Skin epidermis (tissue), 12 donors: ENCODE data around the gene ATP6V0D1.
"Not testable (repeated sequence)": the region's sequence is repeated elsewhere in the genome, so short reads cannot be mapped to it uniquely, and the experiment has no call there.

Source experiments
- H3K27ac ChIP-seq, 21 experiments: fragments of 200-600 bp; sonication (generic) in 11 of 21; one replicate each; pipeline ENCODE4 v1.5.0; 2020; ENCODE audit warnings: mild to moderate bottlenecking in 3 of 21, inconsistent platforms in 2 of 21, moderate library complexity in 2 of 21
- H3K4me3 ChIP-seq, 7 experiments: fragments of 200-600 bp; sonication (generic) in 2 of 7; one replicate each; pipeline ENCODE4 v1.5.0; 2020; ENCODE audit warnings: inconsistent platforms in 2 of 7, mild to moderate bottlenecking in 2 of 7, moderate library complexity in 1 of 7

The ATP6V0D1 gene

GRCh38 chr16:67506468-67506867 lies 25.5 kb upstream of the ATP6V0D1 start:
- Histone ChIP-seq H3K27ac (peak overlapping the region in 2 of 21 experiments; percentile 14 to 46), H3K4me3 (no peak overlapping the region)

GRCh38 chr16:67504031-67505021 lies 23.4 kb upstream of the ATP6V0D1 start:
- H3K4me3 ChIP-seq, result no peak overlapping the region
- H3K27ac ChIP-seq, result peak overlapping the region in 15 of 21 experiments; percentile 9 to 66 (median 40)

- H3K27ac ChIP-seq, result peak overlapping the region in 3 of 21 experiments; percentile 27 to 76 (median 33)
- H3K4me3 ChIP-seq, result no peak overlapping the region
Observed at GRCh38 chr16:67499106-67499505, 18.1 kb upstream of the ATP6V0D1 start.

- peak overlapping the region in 10 of 21 experiments; percentile 23 to 73 (median 48) for H3K27ac ChIP-seq
- H3K4me3 ChIP-seq, result no peak overlapping the region
Observed at GRCh38 chr16:67490335-67491096, 9.6 kb upstream of the ATP6V0D1 start.

- Histone ChIP-seq H3K4me3 (no peak overlapping the region), H3K27ac (peak overlapping the region in 16 of 21 experiments; percentile 7 to 81 (median 44))
Observed at GRCh38 chr16:67489401-67490083, 8.6 kb upstream of the ATP6V0D1 start.

GRCh38 chr16:67487561-67487960 lies 6.6 kb upstream of the ATP6V0D1 start:
- H3K4me3 ChIP-seq, result not testable (repeated sequence)
- peak overlapping the region in 1 of 21 experiments; percentile 22 for H3K27ac ChIP-seq

- H3K27ac ChIP-seq, result peak overlapping the region in 4 of 21 experiments; percentile 8 to 51 (median 10)
- H3K4me3 ChIP-seq, result no peak overlapping the region
Observed at GRCh38 chr16:67486805-67487204, 5.8 kb upstream of the ATP6V0D1 start.

GRCh38 chr16:67483731-67484525 lies 3.0 kb upstream of the ATP6V0D1 start:
- H3K27ac ChIP-seq, result peak overlapping the region in 2 of 21 experiments; percentile 69 to 97
- no peak overlapping the region for H3K4me3 ChIP-seq

- Histone ChIP-seq H3K27ac (peak within 1 kb of the TSS in 19 of 21 experiments; percentile 42 to 99 (median 93)), H3K4me3 (peak within 1 kb of the TSS in 4 of 7 experiments; percentile 70 to 90 (median 78))
Observed at GRCh38 chr16:67483150-67483549, 2.2 kb upstream of the ATP6V0D1 start, which contains the start of gene AGRP. Gene AGRP, minus strand, starts transcription at chr16:67483547. Its CDS starts 149 bp downstream, at chr16:67483398.

GRCh38 chr16:67482233-67482924 lies 1.4 kb upstream of the ATP6V0D1 start:
- H3K4me3 ChIP-seq, result peak overlapping the region; percentile 70 to 94 (median 86)
- peak overlapping the region in 20 of 21 experiments; percentile 42 to 99 (median 94) for H3K27ac ChIP-seq

- Histone ChIP-seq H3K4me3 (peak overlapping the region; percentile 70 to 94 (median 86)), H3K27ac (peak overlapping the region in 20 of 21 experiments; percentile 42 to 99 (median 94))
Observed at GRCh38 chr16:67481561-67482232, 740 bp upstream of the ATP6V0D1 start.

- Histone ChIP-seq H3K4me3 (no peak overlapping the region), H3K27ac (no peak overlapping the region)
Observed at GRCh38 chr16:67477960-67478554, 2.9 kb downstream of the ATP6V0D1 start.

- H3K27ac ChIP-seq, result no peak overlapping the region
Observed at GRCh38 chr16:67474551-67475455, 6.2 kb downstream of the ATP6V0D1 start.

GRCh38 chr16:67471758-67472384 lies 9.1 kb downstream of the ATP6V0D1 start:
- Histone ChIP-seq H3K27ac (no peak overlapping the region), H3K4me3 (no peak overlapping the region)

More at GRCh38 chr16:67474551-67475455, 6.2 kb downstream of the ATP6V0D1 start:
- H3K4me3 ChIP-seq, result no peak overlapping the region

- no peak overlapping the region for H3K4me3 ChIP-seq
- H3K27ac ChIP-seq, result peak overlapping the region in 1 of 21 experiments; percentile 19
Observed at GRCh38 chr16:67470359-67470758, 10.6 kb downstream of the ATP6V0D1 start.
